ENCODE results near the gene IGHMBP2. TPM values are rescaled to one million over a fixed set of nuclear protein-coding genes. Genes with fewer than 3 reads are reported as not detected.

IGHMBP2 gene
- total RNA-seq, 1 experiment from 2014 or later: 27.8 TPM

DNA sequence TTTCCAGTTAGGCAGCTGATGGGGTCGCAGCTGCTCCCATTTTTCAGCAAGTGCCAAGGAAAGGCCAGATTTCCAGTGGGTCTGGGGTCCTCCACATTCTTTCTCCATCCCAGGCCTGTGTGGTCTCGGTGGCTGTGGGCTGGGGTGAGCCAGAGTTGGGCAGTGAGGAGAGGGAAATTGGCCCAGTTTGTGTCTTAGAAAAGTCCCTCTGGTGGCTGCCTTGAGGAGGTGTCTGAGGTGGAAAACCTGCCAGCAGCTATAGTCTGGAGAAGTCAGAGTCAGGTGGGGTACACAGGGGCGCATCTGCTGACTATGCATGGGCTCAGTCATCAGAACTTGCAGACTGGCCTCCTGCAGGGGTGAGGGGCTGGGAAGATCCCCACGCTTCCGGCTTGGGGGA lies 46.6 kb downstream of the IGHMBP2 start:
- Histone ChIP-seq H3K9me3 (ENCODE audit: control insufficient read depth, insufficient read depth, low read depth, low read length) (no peaks in the 10 kb centered on the region), H3K27me3 (ENCODE audit: control insufficient read depth, insufficient read depth, low read length) (no peaks in the 10 kb centered on the region), H3K4me3 (ENCODE audit: low read depth in 2 of 2, low read length in 2 of 2) (no peak overlapping the region), H3K4me1 (ENCODE audit: control insufficient read depth, insufficient read depth, low read length) (0 out of 2 replicates have a peak, but pooled peaks cover under 1% of the 10 kb centered on the region), H3K36me3 (ENCODE audit: control insufficient read depth, insufficient read depth, low read length) (no peaks in the 10 kb centered on the region), H3K27ac (ENCODE audit: low read length) (no peak overlapping the region)
- in situ Hi-C loops (cut with HindIII; ENCODE audit: low pct_unique_long_range_greater_than_20kb, low sequenced_read_pairs) (no loop called here), intact Hi-C loops (cut with micrococcal nuclease; ENCODE audit: unreplicated experiment) (no loop called here)
- ATAC-seq: peak; percentile 72; the same call in 1 of the 2 replicates
- CTCF ChIA-PET: interaction anchor here (0.5 to 1.2 kb wide), 3 partner anchors 41 to 343 kb away, joined by 3 to 6 read pairs (median 4); no protein-coding TSS in a partner anchor
- POLR2A ChIA-PET: interaction anchor here (0.6 kb wide), 1 partner anchor 68 kb away, joined by 3 read pairs; no protein-coding TSS in a partner anchor
- BruUV-seq (replicated peaks): no TSS peak
- DNase-seq (ENCODE audit: low read depth, low spot score): no peak
- no peak for TF ChIP-seq SIN3A (IDR thresholded peaks at IDR 0.05; ENCODE audit: borderline replicate concordance, insufficient read depth, low read depth, low read length)
- no peak for TF ChIP-seq POLR2AphosphoS5 (IDR thresholded peaks at IDR 0.05; ENCODE audit: low read depth, low read length)
- TF ChIP-seq TCF7L2 (IDR thresholded peaks at IDR 0.05; ENCODE audit: low read depth, low read length): no peak
- TF ChIP-seq, protein P1, sequence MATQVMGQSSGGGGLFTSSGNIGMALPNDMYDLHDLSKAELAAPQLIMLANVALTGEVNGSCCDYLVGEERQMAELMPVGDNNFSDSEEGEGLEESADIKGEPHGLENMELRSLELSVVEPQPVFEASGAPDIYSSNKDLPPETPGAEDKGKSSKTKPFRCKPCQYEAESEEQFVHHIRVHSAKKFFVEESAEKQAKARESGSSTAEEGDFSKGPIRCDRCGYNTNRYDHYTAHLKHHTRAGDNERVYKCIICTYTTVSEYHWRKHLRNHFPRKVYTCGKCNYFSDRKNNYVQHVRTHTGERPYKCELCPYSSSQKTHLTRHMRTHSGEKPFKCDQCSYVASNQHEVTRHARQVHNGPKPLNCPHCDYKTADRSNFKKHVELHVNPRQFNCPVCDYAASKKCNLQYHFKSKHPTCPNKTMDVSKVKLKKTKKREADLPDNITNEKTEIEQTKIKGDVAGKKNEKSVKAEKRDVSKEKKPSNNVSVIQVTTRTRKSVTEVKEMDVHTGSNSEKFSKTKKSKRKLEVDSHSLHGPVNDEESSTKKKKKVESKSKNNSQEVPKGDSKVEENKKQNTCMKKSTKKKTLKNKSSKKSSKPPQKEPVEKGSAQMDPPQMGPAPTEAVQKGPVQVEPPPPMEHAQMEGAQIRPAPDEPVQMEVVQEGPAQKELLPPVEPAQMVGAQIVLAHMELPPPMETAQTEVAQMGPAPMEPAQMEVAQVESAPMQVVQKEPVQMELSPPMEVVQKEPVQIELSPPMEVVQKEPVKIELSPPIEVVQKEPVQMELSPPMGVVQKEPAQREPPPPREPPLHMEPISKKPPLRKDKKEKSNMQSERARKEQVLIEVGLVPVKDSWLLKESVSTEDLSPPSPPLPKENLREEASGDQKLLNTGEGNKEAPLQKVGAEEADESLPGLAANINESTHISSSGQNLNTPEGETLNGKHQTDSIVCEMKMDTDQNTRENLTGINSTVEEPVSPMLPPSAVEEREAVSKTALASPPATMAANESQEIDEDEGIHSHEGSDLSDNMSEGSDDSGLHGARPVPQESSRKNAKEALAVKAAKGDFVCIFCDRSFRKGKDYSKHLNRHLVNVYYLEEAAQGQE (IDR thresholded peaks at IDR 0.05; ENCODE audit: insufficient read depth in 1 of 2, low read depth in 2 of 2, low read length in 1 of 2): no peak
- TF ChIP-seq, protein P2, sequence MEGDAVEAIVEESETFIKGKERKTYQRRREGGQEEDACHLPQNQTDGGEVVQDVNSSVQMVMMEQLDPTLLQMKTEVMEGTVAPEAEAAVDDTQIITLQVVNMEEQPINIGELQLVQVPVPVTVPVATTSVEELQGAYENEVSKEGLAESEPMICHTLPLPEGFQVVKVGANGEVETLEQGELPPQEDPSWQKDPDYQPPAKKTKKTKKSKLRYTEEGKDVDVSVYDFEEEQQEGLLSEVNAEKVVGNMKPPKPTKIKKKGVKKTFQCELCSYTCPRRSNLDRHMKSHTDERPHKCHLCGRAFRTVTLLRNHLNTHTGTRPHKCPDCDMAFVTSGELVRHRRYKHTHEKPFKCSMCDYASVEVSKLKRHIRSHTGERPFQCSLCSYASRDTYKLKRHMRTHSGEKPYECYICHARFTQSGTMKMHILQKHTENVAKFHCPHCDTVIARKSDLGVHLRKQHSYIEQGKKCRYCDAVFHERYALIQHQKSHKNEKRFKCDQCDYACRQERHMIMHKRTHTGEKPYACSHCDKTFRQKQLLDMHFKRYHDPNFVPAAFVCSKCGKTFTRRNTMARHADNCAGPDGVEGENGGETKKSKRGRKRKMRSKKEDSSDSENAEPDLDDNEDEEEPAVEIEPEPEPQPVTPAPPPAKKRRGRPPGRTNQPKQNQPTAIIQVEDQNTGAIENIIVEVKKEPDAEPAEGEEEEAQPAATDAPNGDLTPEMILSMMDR (IDR thresholded peaks at IDR 0.05): no peak

DNA sequence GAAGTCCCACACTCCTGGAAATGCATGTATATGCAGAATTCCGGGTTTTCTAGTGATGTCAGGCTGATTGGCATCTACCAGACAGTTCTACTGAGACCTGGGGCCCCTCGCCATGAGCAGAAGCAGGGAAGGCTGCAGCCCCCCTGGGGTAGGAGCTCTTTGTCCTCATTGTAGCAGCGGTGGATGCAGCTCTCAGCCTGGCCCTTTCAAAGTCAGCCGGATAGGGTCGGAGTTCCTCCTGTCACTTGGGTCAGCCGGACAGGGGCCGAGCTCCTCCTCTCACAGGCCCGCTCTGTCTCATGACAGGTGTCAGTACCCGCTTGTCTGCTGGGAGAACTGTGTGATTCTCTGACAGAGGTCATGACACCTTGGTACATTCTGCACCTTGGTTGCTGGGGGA lies 47.1 kb downstream of the IGHMBP2 start:
- ChIA-PET CTCF (interaction anchor here (0.5 to 1.2 kb wide), 2 partner anchors 42 to 72 kb away, joined by 3 to 4 read pairs; no protein-coding TSS in a partner anchor), POLR2A (no interaction called here)
- in situ Hi-C loops (cut with HindIII; ENCODE audit: low pct_unique_long_range_greater_than_20kb, low sequenced_read_pairs): no loop called here
- Histone ChIP-seq H3K9me3 (ENCODE audit: control insufficient read depth, insufficient read depth, low read depth, low read length) (no peaks in the 10 kb centered on the region), H3K4me1 (ENCODE audit: control insufficient read depth, insufficient read depth, low read length) (0 out of 2 replicates have a peak, but pooled peaks cover 3% of the 10 kb centered on the region), H3K4me3 (ENCODE audit: low read depth in 2 of 2, low read length in 2 of 2) (no peak overlapping the region), H3K27me3 (ENCODE audit: control insufficient read depth, insufficient read depth, low read length) (no peaks in the 10 kb centered on the region), H3K27ac (ENCODE audit: low read length) (no peak overlapping the region), H3K36me3 (ENCODE audit: control insufficient read depth, insufficient read depth, low read length) (no peaks in the 10 kb centered on the region)
- intact Hi-C loops (cut with micrococcal nuclease; ENCODE audit: unreplicated experiment): no loop called here
- no peak for ATAC-seq
- no TSS peak for BruUV-seq (replicated peaks)
- TF ChIP-seq, protein P1 (IDR thresholded peaks at IDR 0.05; ENCODE audit: insufficient read depth in 1 of 2, low read depth in 2 of 2, low read length in 1 of 2): no peak
- TF ChIP-seq TCF7L2 (IDR thresholded peaks at IDR 0.05; ENCODE audit: low read depth, low read length) (no peak), SIN3A (IDR thresholded peaks at IDR 0.05; ENCODE audit: borderline replicate concordance, insufficient read depth, low read depth, low read length) (no peak), POLR2AphosphoS5 (IDR thresholded peaks at IDR 0.05; ENCODE audit: low read depth, low read length) (no peak)
- TF ChIP-seq, protein P2 (IDR thresholded peaks at IDR 0.05): no peak
- DNase-seq (ENCODE audit: low read depth, low spot score): no peak

Data from Panc1 (cell line).